Coronary artery (tissue), 2 donors: ENCODE results near the gene SYT14.
"Not testable (repeated sequence)": the region's sequence is repeated elsewhere in the genome, so short reads cannot be mapped to it uniquely, and the experiment has no call there.

Experiments
- DNase-seq: peaks from one replicate; pipeline ENCODE4 v3.0.0-alpha.2; 2017; ENCODE audit warnings: low spot score
- H3K27ac ChIP-seq, 2 donors: fragments of 200-600 bp; sonication (generic); one replicate each; pipeline ENCODE4 v1.5.1; 2016 to 2019
- H3K4me3 ChIP-seq: fragments of 200-600 bp; sonication (generic); 2 replicates; pipeline ENCODE4 v1.5.1; 2016; ENCODE audit warnings: mild to moderate bottlenecking, moderate library complexity
- CTCF ChIP-seq: fragments of 200-600 bp; sonication (generic); IDR thresholded peaks from one replicate; pipeline ENCODE4 v1.5.1; 2019; ENCODE audit warnings: antibody characterized with exemption

Gene SYT14

GRCh38 chr1:209937996-209938959 lies at the start of gene SYT14:
TSS of gene SYT14 (plus strand) at chr1:209938217. CDS start at chr1:209938265, 48 bp downstream.
- no peak for DNase-seq
- H3K4me3 ChIP-seq = peak within 1 kb of the TSS; percentile 60
- H3K27ac ChIP-seq = no peak within 1 kb of the TSS
- TF ChIP-seq CTCF = no peak

DNA sequence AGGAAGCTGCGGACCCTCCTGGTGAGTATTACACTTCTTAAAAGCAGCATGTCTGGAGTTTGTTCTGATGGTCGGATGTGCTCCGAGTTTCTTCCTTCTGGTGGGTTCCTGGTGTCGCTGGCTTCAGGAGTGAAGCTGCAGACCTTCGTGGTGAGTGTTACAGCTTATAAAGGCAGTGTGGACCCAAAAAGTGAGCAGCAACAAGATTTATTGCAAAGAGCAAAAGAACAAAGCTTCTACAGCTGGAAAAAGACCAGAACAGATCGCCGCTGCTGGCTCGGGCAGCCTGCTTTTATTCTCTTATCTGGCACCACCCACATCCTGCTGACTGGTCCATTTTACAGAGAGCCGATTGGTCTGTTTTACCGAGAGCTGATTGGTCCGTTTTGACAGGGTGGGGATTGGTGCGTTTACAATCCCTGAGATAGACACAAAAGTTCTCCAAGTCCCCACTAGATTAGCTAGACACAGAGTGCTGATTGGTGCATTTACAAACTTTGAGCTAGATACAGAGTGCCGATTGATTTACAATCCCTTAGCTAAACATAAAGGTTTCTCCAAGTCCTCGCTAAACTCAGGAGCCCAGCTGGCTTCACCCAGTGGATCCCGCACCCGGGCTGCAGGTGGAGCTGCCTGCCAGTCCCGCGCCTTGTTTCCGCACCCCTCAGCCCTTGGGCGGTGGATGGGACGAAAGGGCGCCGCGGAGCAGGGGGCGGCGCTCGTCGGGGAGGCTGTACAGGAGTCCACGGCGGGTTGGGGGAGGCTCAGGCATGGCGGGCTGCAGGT lies 49.5 kb upstream of the SYT14 start:
- not testable (repeated sequence) for H3K4me3 ChIP-seq, H3K27ac ChIP-seq, DNase-seq

- no peak overlapping the region for H3K4me3 ChIP-seq
- no peak for DNase-seq
- no peak overlapping the region for H3K27ac ChIP-seq
- no peak for TF ChIP-seq CTCF
Observed at GRCh38 chr1:209889077-209889418, 49.0 kb upstream of the SYT14 start.

GRCh38 chr1:209890641-209891330 lies 47.2 kb upstream of the SYT14 start:
- no peak for TF ChIP-seq CTCF
- Histone ChIP-seq H3K4me3 (no peak overlapping the region), H3K27ac (no peak overlapping the region)
- no peak for DNase-seq

GRCh38 chr1:209893751-209894150 lies 44.3 kb upstream of the SYT14 start:
- Histone ChIP-seq H3K4me3 (no peak overlapping the region), H3K27ac (no peak overlapping the region)
- TF ChIP-seq CTCF = no peak
- DNase-seq = no peak

DNA sequence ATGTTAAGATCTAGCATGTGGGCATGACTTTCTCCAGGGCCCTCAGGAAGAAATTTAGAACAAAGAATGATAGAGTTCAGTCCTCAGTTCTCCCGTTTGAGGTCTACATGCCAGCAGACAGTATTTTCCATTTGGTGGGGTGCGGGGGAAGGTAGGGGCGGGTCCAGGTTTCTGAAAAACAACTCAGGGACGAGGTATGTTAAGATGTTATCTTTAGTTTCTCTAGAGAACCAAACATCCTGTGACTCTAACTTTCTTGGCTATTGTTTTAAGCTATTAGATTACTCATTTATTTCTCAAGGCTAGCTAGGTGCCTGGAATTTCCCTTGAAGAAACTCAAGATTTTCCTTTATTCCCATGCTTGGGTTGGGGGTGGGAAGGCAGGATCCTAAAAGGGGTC lies 42.3 kb upstream of the SYT14 start:
- H3K4me3 ChIP-seq = no peak overlapping the region
- DNase-seq = no peak
- no peak overlapping the region for H3K27ac ChIP-seq
- no peak for TF ChIP-seq CTCF

DNA sequence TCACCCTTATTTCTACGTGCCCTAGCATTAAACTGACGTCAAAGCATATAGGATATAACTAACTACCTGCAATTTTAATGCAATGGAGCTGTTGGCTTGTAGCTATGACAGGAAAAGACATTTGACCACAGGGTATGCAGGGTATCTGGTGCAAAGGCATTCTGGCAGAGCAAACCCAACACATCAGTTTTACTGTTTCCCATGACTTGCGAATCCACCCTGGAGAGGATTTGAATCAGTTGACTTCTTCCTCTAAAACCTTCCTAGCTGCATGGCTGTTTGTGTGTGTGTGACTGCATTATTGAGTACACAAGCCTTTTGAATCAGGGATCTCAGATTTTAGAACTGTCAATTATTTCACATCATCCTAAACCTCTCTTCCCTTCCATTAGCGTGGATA lies 41.7 kb upstream of the SYT14 start:
- Histone ChIP-seq H3K27ac (no peak overlapping the region), H3K4me3 (no peak overlapping the region)
- TF ChIP-seq CTCF = no peak
- no peak for DNase-seq

DNA sequence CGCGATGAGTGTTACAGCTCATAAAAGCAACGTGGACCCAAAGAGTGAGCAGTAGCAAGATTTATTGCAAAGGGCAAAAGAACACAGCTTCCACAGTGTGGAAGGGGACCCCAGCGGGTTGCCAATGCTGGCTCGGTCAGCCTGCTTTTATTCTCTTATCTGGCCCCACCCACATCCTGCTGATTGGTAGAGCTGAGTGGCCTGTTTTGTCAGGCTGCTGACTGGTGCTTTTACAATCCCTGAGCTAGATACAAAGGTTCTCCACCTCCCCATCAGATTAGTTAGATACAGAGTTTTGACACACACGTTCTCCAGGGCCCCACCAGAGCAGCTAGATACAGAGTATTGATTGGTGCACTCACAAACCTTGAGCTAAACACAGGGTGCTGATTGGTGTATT lies 39.7 kb upstream of the SYT14 start:
- not testable (repeated sequence) for DNase-seq, H3K27ac ChIP-seq, H3K4me3 ChIP-seq

GRCh38 chr1:209898851-209899250 lies 39.2 kb upstream of the SYT14 start:
- not testable (repeated sequence) for H3K4me3 ChIP-seq, H3K27ac ChIP-seq, DNase-seq
